ELR (cell line): Measurements from ENCODE around the gene MYBPC1.

Source experiments
- DNase-seq: peaks from one replicate; pipeline ENCODE4 v3.0.0-alpha.2; 2015; ENCODE audit warnings: low read depth

MYBPC1 gene

DNA sequence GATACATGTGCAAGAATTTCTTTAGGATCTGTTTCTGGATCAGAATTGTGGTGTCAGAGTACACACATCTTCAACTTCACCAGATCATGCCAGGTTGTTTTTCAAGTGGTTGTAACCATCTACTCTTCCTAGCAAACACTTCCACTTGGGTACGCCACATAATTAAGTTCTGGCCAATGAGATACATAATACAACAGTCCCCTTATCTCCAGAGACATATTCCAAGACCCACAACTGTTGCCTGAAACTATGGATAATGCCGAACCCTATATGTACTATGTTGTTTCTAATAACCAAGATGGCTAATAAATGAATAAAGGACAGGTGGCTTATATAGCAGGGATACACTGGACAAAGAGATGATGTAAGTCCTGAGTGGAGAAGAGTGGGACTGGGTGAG is 100.2 kb downstream of the MYBPC1 start:
- no peak for DNase-seq

DNA sequence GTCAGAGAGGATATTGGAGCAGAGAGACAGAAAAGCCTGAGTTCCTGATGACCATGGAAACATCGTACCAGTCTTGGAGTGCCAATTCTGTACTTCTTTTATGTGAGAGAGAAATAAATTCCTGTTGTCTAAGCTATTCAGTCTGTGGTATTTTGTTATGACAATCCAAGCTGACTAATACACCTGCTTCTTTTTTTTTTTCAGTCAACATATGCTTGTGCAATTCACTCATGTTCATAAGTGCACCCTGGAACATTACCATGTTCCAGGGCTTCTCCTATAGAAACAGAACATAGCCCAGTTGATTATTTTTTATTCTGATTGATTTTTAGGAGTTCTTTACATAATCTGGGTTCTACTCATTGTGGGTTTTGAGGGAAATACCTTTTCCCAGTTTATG is 100.9 kb downstream of the MYBPC1 start:
- peak; percentile 78 for DNase-seq

DNA sequence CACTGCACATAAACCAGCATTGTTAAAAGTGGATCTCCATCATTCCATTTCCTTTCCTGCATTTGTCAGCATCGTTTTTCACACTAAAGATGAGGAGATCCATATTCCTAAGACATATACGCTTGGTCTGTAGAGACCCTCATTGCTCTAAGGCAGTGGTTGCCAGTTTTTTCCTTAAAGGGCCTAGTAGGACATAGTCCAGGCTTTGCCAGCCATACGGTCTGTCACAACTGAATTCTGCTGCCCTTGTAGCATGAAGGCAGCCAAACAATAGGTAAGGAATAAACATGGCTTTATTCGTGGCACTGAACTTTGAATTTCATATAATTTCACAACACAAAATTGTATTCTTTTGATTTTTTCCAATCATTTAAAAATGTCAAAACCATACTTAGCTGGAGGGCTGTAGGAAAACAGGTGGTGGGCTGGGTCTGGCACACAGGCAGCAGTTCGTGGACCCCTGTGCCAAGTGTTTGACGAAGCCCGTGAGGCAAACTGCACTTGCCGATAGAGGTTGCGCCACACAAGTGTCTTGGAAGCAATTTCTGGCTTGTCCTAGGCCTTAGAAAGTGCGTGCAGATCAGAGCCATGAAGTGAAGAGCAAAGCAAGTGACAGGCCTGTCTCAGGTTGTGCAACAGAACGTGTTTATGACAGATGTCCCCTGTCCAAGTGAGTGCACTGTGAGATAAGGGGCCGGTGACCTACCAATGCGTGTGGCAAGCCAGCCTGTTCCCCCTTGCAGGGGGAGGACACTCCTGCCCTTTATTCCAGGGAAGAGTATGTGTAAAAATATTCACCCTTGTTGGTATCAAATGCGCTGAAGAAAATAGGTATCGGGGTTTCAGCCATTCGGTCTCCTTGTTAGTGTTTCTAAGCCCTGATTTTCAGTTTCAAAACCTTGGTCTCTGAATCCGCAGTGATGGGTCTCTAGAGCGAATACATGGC is 101.8 kb downstream of the MYBPC1 start:
- no peak for DNase-seq

DNA sequence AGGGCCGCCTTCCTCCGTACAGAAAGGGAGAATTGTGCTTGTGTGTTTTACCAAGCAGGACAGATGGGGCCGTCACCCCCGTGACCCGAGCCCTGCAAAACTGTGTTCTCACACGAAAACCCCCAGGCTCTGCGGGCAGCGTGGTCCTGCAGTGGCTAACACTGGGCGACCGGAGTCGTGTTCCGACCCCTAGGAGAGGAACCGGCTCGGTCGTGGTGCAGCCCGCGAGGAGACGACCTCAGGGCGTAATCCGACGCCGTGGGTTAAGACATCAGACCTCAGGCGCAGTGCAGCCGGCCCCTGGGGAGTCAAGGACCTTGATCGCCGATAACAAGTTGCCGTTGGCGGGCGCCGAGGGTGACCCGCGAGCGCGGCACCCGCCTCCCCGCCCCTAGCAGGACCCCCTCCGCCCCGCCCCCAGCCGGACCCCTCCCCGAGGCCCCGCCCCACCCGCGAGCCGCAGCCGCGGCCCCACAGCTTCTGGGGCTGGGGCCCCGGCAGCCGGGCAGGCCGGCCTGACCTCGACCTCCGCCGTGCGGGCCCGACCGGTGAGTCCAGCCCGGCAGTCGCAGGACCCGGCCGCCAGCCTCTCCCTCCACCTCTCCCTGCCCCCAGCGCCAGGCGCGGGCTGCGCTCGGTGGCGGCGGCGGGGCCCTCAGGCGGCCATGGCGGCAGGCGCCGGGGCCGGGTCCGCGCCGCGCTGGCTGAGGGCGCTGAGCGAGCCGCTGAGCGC is 102.6 kb downstream of the MYBPC1 start, which contains the start of gene CHPT1:
CHPT1 (plus strand) TSS at position 444 of the 733 bp plus-strand sequence; CDS start at position 666, 222 bp downstream.
- peak; percentile 73 for DNase-seq

DNA sequence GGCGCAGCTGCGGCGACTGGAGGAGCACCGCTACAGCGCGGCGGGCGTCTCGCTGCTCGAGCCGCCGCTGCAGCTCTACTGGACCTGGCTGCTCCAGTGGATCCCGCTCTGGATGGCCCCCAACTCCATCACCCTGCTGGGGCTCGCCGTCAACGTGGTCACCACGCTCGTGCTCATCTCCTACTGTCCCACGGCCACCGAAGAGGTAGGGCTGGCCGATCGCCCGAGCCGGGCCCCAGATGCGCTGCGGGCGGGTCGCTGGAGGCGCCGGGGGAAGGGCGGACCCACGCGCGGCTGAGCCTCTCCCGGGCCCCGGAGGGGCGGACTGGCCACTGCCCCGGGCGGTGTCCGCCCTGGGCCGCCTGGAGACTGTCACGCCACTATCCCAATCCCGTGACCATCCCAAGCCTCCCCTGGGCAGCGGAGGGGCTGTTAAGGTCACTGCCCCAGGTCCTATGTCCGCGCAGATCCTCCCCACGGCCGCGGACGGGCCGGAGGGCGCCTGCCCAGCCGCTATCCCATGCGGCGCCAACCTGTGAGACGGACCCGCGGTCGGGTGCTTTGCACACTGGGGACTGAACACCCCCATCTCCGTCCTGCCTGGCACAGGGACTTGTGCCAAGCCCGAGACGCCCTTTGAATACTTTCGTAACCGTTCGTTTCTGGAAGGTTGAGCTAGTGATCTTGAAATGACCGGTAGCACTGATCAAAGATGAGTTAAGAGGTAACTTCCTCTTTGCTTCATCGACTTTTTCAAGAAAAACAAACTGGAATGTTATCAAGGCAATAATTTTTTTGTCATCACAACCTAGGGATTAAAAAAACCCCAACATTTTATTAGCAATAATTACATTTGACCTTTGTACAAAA is 103.4 kb downstream of the MYBPC1 start:
- peak; percentile 52 for DNase-seq

DNA sequence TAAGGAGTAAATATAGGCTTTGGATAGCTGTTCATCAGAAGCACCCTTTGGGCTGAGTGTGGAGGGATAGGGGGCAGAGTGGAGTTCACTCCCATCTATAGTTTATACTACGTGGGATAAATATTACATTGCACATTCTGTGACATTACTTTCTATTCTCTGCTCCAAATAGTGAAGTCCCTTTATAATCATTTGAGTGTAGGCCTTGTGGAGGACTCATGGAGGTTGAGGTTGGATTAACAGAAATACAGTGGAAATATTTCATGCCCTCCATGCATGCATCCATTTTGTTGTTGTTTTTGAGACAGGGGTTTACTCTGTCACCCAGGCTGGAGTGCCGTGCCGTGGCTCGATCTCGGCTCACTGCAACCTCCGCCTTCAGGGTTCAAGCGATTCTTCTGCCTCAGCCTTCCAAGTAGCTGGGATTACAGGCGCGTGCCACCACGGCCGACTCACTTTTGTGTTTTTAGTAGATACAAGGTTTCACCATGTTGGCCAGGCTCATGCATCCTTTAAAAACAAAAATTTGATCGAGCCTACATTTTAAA is 104.1 kb downstream of the MYBPC1 start:
- DNase-seq, result peak; percentile 42

DNA sequence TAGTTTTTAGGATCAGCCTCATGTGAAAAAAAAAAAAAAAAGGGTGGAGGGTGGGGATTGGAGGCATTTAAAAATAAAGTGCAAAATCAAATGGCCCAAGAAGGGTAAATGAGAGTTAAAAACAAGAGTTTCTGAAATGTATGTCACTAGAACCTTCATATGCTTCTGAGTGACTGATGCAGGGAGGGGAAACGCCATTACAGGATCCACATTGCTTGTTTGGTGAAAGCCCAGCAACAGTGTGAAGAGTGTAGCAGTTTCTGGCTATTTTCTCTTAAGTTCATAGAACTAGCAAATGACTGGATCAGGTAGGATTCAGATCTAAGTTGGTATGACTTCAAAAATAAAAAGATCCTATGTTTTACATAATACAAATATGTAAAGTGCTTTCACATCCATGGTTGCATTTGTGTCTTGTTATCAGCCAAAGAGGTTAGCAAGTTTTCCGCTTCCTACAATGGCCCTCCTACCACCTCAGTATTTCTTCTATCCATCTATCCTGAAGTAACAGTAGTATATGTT is 105.6 kb downstream of the MYBPC1 start:
- DNase-seq, result no peak

DNA sequence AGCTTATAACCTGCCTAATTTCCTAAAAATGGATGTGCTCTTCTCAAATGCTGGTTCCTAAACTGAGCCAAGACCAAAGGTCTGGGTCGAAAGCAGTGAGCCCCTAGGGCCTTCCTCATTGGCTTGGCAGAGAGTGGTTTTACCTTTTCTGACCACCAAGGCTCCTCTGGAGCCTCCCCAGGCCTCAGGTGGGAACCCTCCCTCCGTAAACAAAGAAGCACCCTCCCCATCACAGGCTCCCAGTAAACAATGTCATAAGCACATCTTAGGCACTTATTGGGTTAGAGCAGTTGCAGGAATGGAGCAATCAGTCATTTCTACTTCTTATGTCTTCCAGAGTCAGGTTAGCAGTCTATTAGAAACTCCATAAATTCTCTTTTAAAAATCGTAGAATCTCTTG is 108.7 kb downstream of the MYBPC1 start:
- no peak for DNase-seq

DNA sequence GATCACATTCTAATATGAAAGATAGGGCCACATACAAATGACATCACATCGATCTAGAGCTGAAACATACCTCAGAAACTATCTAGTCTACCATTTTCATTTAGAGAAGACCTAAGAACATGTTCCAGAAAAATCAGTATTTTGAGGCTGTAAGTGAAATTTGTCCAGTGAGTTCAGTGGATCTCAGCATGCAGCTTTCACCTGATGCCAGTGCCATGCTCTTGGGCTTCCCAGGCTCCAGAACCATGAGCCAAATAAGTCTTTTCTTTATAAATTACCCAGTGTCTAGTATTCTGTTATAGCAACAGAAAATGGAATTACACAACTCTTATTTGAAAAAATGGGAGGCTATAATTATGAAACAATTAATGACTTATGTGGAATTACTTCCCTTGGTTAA is 111.6 kb downstream of the MYBPC1 start:
- no peak for DNase-seq

DNA sequence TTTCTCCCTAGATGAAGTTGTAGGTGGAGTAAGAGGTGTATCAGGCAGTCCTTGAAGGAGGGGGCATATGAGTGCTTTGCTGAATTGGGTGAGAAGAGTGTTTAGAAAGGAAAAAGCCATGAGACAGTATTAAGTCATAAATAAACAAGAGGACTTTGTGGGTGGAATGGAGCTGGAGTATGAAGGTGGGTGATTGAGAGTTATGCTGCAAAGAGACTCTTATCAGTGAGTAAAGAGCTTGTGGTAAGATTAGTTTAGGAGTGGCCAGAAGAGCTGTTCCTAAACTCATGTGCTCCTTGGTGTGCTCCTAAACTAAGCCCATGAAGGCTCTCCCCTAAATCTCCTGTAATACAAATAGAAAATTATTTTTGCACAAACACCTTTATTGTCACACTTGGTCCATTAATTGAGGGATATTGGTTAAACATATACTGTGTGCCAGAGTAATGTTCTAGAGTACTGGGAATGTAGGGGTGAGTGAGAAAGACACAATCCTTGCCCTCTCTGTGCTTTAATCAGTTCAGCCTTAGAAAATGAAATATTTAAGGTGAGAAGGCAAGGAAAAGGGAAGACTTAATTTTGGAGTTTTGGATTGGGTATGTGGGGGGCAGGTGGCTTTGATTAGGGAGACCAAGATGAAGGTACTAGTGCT is 112.5 kb downstream of the MYBPC1 start:
- peak; percentile 31 for DNase-seq

DNA sequence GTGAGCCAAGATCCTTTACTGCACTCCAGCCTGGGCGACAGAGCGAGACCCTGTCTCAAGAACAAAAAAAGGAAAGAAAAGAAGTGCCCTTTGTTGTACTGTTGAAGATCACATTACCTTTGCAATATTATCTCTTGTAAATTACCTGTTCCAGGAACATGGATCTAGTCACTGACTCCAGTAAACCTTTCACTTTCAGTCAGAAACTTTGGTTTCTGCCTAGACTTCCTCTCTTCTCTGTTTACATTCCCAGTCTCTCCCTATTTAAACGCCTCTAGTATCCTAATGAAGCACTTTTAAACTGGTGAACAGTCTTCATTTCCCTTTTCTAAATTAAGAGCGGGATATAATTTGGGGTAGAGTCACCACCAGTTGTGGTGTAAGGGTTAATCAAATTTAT is 115.5 kb downstream of the MYBPC1 start:
- no peak for DNase-seq

DNA sequence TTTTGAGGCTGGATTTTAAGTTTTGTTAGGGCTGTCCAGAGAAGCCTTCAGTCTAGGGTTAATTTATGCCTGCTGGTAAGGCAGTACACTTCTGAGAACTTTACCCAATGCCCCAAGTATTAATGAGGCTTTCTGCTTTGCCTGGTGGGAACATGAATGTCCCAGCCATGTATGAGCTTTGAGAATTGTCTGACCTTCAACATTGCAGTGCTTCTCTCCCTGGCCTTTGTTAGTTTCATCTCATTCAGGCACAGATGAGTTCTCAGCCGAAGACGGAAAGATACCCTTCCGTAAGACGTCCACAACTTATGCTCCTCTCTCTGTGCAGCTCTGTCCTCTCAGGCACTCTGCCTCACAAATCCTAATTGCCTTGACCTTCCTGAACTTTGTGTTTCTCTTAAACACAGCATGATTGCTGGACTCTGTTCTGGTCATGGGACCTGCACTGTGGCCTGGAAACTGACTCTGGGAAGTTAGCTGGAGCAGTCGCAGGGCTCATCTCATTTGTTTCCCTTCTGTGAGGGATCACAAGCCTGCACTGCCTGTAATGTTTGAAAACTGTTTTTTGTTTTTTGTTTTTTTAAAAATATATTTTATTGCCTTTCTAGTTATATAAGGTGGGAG is 118.4 kb downstream of the MYBPC1 start:
- DNase-seq, result no peak

DNA sequence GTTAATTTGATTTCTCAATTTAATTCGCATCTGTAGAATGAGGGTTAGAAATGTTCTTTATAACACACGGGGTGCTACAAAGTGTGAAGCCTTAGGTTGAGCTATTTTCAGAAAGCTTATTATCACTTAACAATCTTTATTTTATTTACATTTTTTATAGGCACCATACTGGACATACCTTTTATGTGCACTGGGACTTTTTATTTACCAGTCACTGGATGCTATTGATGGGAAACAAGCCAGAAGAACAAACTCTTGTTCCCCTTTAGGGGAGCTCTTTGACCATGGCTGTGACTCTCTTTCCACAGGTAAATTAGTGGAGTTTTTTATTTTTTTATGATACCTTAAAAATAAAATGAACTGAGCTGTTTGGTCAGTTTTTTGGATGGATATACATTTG is 119.2 kb downstream of the MYBPC1 start:
- no peak for DNase-seq

DNA sequence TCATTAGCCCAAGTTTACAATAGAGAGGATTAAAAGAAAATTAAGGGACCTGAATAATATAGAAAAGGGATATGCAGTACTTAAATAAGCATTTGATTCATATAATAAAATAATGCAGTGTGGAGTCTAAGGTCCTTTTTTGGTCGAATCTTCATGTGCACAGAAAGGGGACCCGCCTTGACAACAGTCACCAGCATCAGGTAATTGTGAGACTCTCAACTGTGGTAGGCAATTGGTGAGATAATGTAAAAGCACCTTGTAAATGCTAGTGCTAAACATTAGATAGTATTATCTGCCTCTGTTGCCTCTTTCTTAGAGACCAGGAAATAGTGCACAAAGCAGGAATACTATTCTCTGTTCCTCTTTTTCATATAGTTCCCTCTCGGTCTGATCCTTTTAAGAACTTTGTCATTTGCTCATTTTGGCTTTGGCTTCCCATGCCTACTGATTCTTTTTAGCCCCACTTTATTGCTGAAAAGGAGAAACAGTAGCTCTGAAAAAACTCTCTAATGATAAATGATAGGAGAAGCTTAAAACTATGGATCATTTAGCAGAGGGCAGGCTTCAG is 120.2 kb downstream of the MYBPC1 start:
- no peak for DNase-seq

DNA sequence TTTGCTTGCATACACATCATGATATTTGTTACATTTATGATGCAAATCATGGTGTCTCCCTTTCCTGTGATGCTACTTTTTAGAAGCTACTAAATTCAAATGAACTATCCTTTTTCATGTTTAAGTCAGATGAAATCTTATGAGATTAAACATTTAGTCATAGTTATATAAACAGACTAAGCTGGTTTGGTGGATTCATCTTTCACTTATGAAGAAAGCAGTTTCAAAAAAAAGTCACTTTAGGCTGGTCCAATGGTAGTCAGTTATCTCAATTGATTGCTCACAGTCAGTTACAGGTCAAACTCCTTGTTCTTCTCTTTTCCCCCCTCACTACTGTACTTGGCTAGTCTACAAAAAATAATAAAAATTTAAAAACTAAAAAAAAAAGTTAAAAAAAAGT is 124.8 kb downstream of the MYBPC1 start:
- DNase-seq, result peak; percentile 45

DNA sequence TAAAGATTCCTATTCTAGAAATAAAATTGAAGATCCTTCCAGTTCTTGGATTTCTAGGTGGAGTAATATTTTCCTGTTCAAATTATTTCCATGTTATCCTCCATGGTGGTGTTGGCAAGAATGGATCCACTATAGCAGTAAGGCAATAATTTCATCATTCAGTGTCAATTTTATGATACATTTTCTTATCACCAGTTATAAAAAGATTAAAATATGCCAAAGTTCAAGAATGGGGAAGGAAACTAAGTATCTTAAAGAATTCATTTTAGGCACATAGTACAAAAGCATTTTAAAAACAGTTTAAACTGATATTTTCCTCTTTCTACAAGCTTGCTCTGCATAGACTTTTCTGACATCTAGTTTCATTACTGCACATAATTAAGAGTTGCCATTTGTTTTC is 125.3 kb downstream of the MYBPC1 start:
- DNase-seq, result no peak

DNA sequence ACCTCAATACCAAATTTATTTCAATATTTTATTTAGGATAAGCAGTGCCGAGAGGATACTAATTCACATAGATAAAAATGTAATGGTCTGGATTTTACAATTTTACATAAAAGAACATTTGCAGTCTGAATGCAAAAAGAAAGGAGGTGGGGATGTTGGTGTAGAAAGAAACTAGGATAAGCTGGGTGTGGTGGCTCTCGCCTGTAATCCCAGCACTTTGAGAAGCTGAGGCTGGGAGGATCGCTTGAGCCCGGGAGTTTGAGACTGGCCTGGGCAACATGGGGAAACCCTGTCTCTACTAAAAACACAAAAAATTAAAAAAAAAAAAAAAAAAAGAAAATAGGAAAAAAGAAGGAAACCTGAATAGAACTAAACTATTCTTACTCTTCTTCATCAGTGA is 127.6 kb downstream of the MYBPC1 start:
- DNase-seq, result no peak

DNA sequence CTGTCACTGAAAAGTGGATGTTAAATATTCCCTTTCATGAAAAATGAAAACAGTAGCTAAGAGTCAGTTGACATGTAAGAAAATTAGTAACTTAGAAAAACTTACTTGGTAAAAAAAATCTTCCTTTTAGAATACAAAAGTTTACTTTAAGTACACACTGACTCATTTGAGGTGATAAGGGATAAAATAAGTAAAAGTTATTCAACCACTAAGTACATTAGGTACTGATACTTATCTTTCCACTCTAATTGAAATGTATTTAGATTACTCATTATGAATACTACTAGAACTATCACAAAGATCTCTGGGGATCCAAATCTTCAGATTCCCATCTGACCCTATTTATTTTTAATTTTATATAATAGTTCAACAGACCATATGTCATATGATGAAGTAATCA is 132.3 kb downstream of the MYBPC1 start:
- no peak for DNase-seq

DNA sequence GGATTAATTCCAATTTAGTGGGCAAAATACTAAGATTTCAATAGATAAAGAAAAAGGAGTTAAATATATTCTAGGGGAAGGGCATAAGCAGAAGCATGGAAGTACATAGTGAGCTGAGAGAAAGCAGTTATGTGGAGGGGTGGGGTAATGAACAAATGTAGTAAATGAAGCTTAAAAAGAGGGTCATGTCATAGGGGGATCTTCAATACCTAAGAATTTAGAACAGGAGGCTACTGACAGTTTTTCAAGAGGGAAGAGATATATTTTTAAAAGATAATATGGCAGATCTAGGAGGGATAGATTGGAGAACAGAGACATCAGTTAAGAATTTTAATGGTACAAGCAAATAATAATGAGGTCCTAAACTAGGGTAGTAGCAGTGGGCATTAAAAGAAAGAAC is 135.1 kb downstream of the MYBPC1 start:
- DNase-seq, result no peak

DNA sequence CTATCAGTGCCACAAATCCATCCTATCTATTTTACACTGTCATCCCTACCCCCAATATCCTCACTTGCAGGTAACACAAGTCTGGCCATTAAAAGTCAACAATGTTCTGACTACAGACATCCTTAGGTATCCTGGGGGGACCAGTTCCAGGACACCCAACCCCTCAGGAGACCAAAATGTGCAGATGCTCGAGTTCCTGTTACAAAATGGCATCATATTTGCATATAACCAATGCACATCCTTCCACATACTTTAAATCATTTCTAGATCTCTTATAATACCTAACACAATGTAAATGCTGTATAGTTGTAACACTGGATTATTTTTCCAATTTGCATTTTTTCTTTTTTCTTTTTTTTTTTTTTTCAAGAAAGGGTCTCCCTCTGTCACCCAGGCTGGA is 137.5 kb downstream of the MYBPC1 start:
- DNase-seq, result no peak
